Measurements from ENCODE around the gene PLOD2.

PLOD2 gene

DNA sequence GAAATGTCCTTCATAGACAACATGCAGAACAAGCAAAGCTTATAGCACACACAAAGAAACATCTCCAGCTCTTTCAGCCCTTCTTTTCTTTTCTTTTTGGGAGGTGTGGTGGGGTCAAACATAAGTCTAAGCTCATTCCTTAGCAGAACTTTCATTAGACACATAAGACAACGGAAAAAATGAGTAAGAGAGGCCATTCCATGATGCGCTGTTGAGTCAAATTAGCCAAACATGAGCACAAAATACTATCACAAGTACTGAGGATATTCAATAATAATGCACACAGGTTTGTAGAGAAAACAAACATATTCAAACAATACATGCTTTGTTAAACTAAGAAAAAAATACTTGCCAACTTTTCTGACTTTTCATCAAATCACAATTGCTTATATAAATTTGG, 83.0 kb downstream of the PLOD2 start:
- H3F3A ChIP-seq (ENCODE audit: low read depth), result no peaks in the 10 kb centered on the region
- H3K4me3 ChIP-seq (ENCODE audit: low read length, poor library complexity, severe bottlenecking), result no peak overlapping the region
- H3K36me3 ChIP-seq (ENCODE audit: insufficient read depth, low read length), result no peaks in the 10 kb centered on the region
- H4K20me1 ChIP-seq (ENCODE audit: insufficient read depth, low read length, poor library complexity, severe bottlenecking), result no peaks in the 10 kb centered on the region
- H3K4me1 ChIP-seq (ENCODE audit: insufficient read depth, low read length, poor library complexity, severe bottlenecking), result no peaks in the 10 kb centered on the region
- no peaks in the 10 kb centered on the region for H3K79me2 ChIP-seq (ENCODE audit: insufficient read depth, low read length)
- TF ChIP-seq CTCF (conservative IDR thresholded peaks at IDR 0.05; ENCODE audit: low read length), result no peak
- TF ChIP-seq EZH2phosphoT487 (IDR thresholded peaks at IDR 0.05; ENCODE audit: borderline replicate concordance), result no peak
- H3K9me3 ChIP-seq (ENCODE audit: insufficient read depth, low read depth, low read length), result no peaks in the 10 kb centered on the region
- no peak overlapping the region for H3K4me2 ChIP-seq (ENCODE audit: low read depth, low read length, poor library complexity, severe bottlenecking)
- H3K9ac ChIP-seq (ENCODE audit: low read depth, low read length, poor library complexity, severe bottlenecking), result no peak overlapping the region
- no peaks in the 10 kb centered on the region for H3K27me3 ChIP-seq (ENCODE audit: insufficient read depth, low read length, poor library complexity, severe bottlenecking)
- H3K9me2 ChIP-seq (replicated peaks; ENCODE audit: low read depth, low read length), result no peaks in the 10 kb centered on the region
- no peak overlapping the region for H2AFZ ChIP-seq (ENCODE audit: low read length)

DNA sequence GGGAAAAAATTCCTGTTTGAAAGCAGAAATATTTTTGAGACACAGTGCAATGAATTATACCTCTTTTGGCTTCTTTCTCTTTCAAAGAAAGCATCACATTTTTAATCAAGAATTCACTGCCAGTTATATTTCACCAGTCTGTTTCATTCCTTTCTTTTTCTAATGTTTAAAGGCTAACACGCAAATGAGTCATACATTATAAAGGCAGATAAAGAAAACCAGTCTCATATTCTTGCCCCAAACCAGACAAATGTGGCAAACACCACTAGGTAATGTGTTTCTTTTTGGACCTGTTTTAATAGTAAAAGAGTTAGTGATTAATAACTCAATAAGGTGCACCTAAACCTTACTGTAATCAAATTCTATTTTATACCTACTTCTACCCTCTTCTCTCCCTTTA, 83.8 kb downstream of the PLOD2 start:
- Histone ChIP-seq H4K20me1 (ENCODE audit: insufficient read depth, low read length, poor library complexity, severe bottlenecking) (no peaks in the 10 kb centered on the region), H3K4me2 (ENCODE audit: low read depth, low read length, poor library complexity, severe bottlenecking) (no peak overlapping the region), H3K9ac (ENCODE audit: low read depth, low read length, poor library complexity, severe bottlenecking) (no peak overlapping the region), H3K27me3 (ENCODE audit: insufficient read depth, low read length, poor library complexity, severe bottlenecking) (no peaks in the 10 kb centered on the region), H2AFZ (ENCODE audit: low read length) (no peak overlapping the region), H3K79me2 (ENCODE audit: insufficient read depth, low read length) (no peaks in the 10 kb centered on the region), H3K4me1 (ENCODE audit: insufficient read depth, low read length, poor library complexity, severe bottlenecking) (no peaks in the 10 kb centered on the region), H3K9me3 (ENCODE audit: insufficient read depth, low read depth, low read length) (no peaks in the 10 kb centered on the region), H3F3A (ENCODE audit: low read depth) (no peaks in the 10 kb centered on the region), H3K36me3 (ENCODE audit: insufficient read depth, low read length) (no peaks in the 10 kb centered on the region), H3K9me2 (replicated peaks; ENCODE audit: low read depth, low read length) (no peaks in the 10 kb centered on the region), H3K4me3 (ENCODE audit: low read length, poor library complexity, severe bottlenecking) (no peak overlapping the region)
- TF ChIP-seq EZH2phosphoT487 (IDR thresholded peaks at IDR 0.05; ENCODE audit: borderline replicate concordance) (no peak), CTCF (conservative IDR thresholded peaks at IDR 0.05; ENCODE audit: low read length) (no peak)

- no peaks in the 10 kb centered on the region for H3K9me2 ChIP-seq (replicated peaks; ENCODE audit: low read depth, low read length)
- no peaks in the 10 kb centered on the region for H4K20me1 ChIP-seq (ENCODE audit: insufficient read depth, low read length, poor library complexity, severe bottlenecking)
- no peaks in the 10 kb centered on the region for H3F3A ChIP-seq (ENCODE audit: low read depth)
- no peak overlapping the region for H3K4me2 ChIP-seq (ENCODE audit: low read depth, low read length, poor library complexity, severe bottlenecking)
- no peaks in the 10 kb centered on the region for H3K79me2 ChIP-seq (ENCODE audit: insufficient read depth, low read length)
- H2AFZ ChIP-seq (ENCODE audit: low read length), result no peak overlapping the region
- no peaks in the 10 kb centered on the region for H3K27me3 ChIP-seq (ENCODE audit: insufficient read depth, low read length, poor library complexity, severe bottlenecking)
- H3K4me3 ChIP-seq (ENCODE audit: low read length, poor library complexity, severe bottlenecking), result no peak overlapping the region
- no peaks in the 10 kb centered on the region for H3K36me3 ChIP-seq (ENCODE audit: insufficient read depth, low read length)
- H3K4me1 ChIP-seq (ENCODE audit: insufficient read depth, low read length, poor library complexity, severe bottlenecking), result no peaks in the 10 kb centered on the region
- H3K9me3 ChIP-seq (ENCODE audit: insufficient read depth, low read depth, low read length), result no peaks in the 10 kb centered on the region
- TF ChIP-seq CTCF (conservative IDR thresholded peaks at IDR 0.05; ENCODE audit: low read length) (no peak), EZH2phosphoT487 (IDR thresholded peaks at IDR 0.05; ENCODE audit: borderline replicate concordance) (no peak)
- H3K9ac ChIP-seq (ENCODE audit: low read depth, low read length, poor library complexity, severe bottlenecking), result no peak overlapping the region
Observed at GRCh38 chr3:146072824-146073223, 88.2 kb downstream of the PLOD2 start.
